ENCODE data around the gene VOPP1.
"Not testable (repeated sequence)": the region's sequence is repeated elsewhere in the genome, so short reads cannot be mapped to it uniquely, and the experiment has no call there.

Gene VOPP1

DNA sequence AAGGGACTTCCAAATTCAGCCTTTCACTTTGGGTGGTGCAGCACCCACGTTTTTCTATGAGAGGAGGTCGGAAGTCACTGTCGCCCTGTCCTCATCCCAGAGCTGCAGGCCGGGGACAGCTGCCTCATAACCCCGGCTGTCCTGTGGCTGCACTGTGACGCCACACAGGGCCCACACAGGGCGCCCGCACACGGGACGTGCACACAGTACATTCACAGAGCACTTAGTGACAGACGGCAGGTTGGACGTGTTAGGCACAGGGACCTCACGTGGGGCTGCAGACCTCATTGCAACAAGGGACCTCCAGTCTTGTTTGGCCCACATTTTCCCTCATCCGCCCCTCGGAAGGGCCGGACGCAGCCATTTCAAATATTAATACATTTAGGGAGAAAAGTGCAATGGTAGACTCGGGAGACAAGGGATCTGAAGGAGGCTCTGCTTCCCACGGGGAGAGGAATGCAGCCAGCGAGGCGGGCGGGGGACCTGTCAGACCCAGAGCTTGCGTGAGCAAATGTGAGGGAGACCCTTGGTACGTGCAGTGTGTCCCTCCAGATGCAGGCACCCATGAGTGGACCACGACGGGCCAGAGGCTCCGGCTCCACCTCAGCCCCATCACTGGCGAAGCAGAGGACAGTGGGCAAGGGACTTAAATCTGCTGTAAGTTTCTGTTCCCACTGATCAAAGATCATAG, 86.7 kb downstream of the VOPP1 start:
- DNase-seq = no peak

GRCh38 chr7:55484834-55485233, 87.5 kb downstream of the VOPP1 start:
- DNase-seq = no peak

DNA sequence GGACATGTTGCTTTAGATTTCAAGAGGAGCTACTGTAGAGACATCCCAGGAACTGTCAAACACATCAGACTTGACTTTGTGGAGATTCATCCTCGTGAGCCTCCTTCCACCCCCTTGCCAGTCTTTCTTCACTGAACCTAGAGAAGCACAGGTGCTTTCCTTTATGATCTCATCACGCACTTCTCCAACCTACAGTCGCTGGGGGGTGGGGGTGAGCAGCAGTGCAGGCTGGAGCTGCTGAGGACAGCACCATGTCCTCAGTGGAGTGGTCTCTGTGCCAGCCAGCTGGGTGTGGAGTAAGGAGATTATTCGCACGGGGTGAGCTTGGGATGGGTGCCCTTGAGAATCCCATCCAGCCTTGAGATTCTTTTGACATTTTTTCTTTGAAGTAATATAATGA, 88.1 kb downstream of the VOPP1 start:
- DNase-seq = no peak

DNA sequence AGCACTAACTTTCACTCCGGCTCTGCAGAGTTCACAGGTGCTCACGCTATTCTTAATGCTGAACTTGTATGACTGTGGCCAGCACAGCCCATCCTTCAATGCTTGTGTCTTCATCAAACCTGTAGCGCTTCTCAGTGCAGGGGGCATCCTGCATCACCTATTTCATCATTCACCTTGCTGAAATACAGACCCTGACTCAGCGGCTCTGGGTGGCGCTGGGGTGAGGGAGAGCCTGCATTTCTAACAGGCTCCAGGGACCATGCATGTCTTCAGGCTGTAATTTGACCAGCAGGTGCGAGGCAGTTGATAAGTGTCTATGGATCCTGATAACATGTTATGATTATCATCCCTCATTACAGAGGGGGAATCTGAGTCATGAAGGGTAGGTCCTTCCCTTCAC, 89.3 kb downstream of the VOPP1 start:
- DNase-seq = no peak

DNA sequence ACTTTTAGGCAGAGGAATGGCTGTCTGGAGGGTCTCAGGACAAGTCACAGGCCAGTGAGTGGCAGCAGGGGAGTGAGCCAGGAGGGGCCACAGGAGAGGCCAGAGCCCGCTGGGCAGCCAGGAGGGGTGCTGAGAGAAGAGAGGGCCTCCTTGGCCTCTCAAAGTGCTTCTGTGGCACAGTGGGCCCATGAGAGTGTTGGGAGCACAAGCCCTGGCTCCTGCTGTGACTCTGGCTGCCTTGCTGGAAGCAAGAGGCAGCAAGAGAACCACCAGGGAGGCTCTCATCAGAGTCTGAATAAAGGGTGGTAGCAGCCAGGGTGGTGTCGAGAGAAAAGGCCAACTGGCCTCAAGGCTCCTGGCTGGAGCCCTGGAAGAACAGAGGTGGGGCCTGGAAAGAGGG, 91.1 kb downstream of the VOPP1 start:
- DNase-seq = no peak

DNA sequence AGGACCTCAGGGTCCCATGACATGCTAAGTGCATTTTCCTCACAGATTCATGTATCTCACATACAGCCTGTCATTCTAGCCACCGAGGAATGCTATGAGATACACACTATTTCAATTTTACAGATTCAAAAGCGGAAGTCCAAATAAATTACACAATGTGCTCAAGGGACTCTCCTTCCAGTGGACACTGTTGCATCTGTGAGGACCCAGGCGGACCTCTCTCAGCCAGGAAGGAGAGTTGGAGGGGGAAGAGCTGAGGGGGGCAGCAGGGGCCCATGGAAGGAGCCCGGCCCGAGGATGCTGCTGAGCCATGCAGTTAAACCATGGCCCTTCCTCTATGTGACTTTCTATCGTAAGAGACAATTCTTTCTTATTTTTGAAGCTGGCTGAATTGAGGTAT, 93.6 kb downstream of the VOPP1 start:
- DNase-seq = no peak

GRCh38 chr7:55477781-55478374, 94.4 kb downstream of the VOPP1 start:
- DNase-seq = no peak

DNA sequence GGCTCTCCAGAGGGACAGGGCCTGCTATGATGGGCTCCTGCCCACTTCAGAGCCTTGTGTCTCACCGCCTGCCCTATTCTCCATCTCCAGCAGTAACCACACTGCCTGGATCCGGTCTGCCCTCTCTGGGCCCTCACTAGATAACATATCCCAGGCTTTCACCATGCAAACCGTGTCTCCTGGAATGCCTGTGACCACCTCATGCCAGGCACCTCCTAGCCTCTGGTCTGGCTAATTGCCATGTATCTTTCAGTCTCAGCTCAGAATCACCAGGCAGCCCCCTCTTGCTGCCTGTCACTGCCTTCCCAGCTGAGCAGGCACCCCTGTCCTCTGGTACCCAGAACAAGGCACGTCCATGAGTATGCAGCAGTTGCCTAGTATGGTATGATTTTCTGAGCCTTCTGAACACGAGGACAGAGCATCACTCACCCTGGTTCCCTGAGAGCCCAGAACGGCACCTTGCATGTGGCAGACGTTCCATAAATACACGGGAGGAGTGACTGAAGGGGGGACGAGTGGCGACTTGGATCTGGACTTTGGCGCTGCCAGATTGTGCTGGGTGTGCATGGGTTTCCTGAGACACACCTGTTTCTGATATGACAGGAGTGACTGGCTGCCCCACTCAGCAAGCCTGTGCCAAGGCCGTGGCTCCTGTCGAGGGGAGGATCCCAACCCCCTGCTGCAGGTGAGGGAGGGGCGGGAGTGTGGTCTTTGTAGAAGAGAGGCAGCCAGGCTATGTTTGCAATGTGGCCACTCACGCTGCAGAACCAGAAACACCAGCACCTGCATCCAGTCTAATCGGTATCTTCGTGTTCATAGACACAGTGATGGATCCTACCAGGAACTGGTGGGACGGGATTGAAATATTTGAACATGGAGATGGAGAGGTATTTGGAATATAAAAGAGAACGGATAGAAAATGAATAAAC, 95.2 kb downstream of the VOPP1 start:
- DNase-seq = no peak

GRCh38 chr7:55475855-55476803, 96.2 kb downstream of the VOPP1 start:
- no peak for DNase-seq

DNA sequence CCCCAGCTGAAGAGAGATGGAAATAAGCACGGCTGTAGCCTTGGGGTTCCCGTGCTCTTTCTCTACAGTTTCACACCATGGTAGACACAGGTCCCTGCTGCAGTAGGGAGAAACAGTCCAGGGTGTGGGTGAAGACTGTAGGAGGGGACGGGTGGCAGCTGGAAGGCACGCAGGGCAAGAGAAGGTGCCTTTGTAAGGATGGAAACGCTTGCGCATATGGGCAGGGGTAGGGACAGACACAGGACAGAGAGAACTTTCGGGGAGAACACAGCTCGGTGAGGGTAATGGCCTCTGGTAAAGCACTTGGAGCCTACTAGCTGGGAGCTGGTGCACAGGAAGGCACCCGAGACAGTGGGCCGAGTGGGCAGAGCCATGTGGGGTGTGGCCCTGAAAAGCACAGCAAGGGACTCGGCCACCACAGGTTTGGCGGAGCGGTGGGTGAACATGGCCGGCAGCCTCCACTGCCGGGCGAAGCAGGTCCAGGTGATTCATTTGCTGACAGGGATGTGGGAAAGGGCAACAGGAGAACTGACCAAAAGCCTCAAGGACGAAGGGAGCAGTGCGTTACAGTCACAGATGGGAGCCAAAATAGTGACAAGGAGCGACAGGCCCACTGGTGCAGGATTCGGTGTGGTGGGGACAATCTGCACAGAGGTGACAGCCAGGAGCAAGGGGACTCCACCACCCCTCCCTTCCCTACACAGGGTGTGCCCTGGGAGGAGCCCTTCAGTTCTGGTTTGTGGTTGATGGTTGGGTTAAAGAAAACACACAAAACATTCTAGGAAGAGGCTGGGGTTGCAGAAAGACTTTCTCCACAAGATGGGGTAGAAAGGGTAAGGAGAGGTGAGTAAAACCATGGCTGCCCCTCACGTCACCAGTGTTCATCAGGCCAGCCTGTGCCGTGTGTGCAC, 97.1 kb downstream of the VOPP1 start:
- DNase-seq = peak; percentile 57

- DNase-seq = no peak
Observed at GRCh38 chr7:55473932-55474331, 98.4 kb downstream of the VOPP1 start.

DNA sequence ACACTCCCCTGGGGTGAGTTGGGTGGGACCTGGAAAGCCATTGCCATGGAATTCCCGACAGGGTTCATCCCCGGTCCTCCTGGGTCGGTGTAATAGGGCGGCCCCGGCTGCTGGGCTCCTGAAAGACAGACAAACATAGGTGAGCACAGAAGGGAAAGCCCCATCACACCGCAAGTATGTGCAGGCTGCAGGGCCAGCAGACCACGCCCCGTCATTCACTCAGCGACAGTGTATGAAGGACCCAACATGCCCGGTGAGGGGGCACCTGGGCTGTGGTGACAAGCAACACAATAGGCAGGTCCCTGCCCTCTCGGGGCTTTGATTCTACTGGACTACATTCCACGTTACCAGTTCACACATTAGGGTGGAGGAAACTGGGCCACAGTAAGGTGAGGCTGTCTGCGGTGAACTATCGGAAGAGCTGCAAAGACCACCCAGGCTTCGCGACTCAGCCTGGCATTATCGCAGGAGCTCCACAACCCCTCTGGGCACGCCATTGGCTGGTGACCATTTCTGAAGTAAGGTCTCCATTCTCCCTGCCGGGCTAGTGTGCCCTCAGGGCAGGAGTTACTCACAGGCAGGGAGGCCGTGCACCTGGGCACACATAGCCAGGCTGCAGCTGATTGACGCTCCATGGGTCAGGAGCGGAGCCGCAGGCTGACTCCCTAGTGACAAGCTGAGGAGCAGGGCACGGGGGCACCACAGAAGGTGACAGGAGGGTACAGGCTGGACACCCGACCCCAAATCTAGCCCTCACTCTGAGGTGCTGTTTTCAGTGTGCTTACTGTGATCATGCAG, 99.2 kb downstream of the VOPP1 start:
- DNase-seq = no peak

- not testable (repeated sequence) for DNase-seq
Observed at GRCh38 chr7:55472406-55472805, 99.9 kb downstream of the VOPP1 start.

GRCh38 chr7:55471594-55471993, 100.7 kb downstream of the VOPP1 start:
- not testable (repeated sequence) for DNase-seq

DNA sequence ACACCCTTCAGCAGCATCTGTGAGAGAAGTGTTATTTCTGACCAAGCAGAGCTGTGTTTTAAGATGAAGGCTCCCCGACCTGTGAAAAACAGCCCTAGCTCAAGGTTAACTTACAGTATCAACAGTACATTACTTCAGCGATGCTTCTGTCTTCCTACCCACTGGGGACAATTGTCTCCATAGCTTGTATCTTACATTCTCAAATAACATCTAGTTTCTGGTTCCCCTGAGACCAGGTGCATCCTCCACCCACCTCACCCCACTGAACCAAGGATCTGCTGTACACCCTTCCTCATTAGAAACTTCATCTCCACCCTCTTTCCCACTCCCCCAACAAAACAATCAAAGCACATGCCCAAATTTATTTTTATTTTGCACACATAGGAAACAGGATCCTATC, 102.0 kb downstream of the VOPP1 start:
- DNase-seq = no peak

- no peak for DNase-seq
Observed at GRCh38 chr7:55469721-55470120, 102.6 kb downstream of the VOPP1 start.

DNA sequence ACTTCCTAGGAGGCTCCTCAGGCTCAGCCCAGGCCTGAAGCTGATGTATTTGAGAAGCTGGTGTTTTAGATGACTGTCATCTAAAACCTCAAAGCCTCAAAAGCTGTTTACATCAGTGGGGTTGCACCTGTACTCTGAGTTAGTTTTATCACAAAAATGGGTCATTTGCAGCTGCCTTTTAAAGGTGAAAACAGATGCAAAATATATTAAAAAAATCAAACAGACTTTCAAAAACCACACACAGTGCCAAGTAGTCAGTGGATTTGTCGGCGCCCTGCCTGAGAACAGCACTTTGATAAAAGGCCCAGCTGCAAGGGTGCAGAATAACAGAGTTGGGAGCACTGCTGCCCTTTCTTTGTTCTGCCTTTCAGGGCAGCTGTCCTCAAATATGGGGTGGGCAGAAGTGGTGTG, 103.0 kb downstream of the VOPP1 start:
- peak; percentile 78 for DNase-seq

- DNase-seq = no peak
Observed at GRCh38 chr7:55468495-55468894, 103.8 kb downstream of the VOPP1 start.

GRCh38 chr7:55467047-55467593, 105.2 kb downstream of the VOPP1 start:
- DNase-seq = no peak

GRCh38 chr7:55465691-55466090, 106.6 kb downstream of the VOPP1 start:
- DNase-seq = no peak

Measured in central memory CD4-positive, alpha-beta T cell (primary cell).